GM12891 (cell line): Measurements from ENCODE around the gene TBP.

Experiments
- POLR2A ChIP-seq: IDR thresholded peaks from 2 replicates; pipeline ENCODE4 v1.6.1; 2011; ENCODE audit warnings: low read depth, low read length, control low read depth
- POLR2AphosphoS5 ChIP-seq: IDR thresholded peaks from 2 replicates; pipeline ENCODE4 v1.6.1; 2011; ENCODE audit warnings: low read depth, low read length, control low read depth

GRCh38 chr6:170505306-170505705 lies 48.9 kb upstream of the TBP start:
- TF ChIP-seq POLR2A (no peak), POLR2AphosphoS5 (no peak)
